GM10266 (cell line): ENCODE measurements around the gene PDK3.

Source experiments
- DNase-seq: peaks from one replicate; pipeline ENCODE4 v3.0.0; 2012; ENCODE audit errors: extremely low spot score
- CTCF ChIP-seq: IDR thresholded peaks from 2 replicates; pipeline ENCODE4 v1.5.1; 2012; ENCODE audit warnings: mild to moderate bottlenecking, low read depth; ENCODE audit not compliant: control insufficient read depth, insufficient read depth; ENCODE audit errors: missing control alignments

The PDK3 gene

GRCh38 chrX:24426921-24427746 lies 38.0 kb upstream of the PDK3 start:
- no peak for DNase-seq
- TF ChIP-seq CTCF = no peak

- no peak for DNase-seq
- no peak for TF ChIP-seq CTCF
Observed at GRCh38 chrX:24427747-24428019, 37.4 kb upstream of the PDK3 start.

- no peak for TF ChIP-seq CTCF
- DNase-seq = no peak
Observed at GRCh38 chrX:24428516-24428915, 36.6 kb upstream of the PDK3 start.

- DNase-seq = no peak
- no peak for TF ChIP-seq CTCF
Observed at GRCh38 chrX:24435060-24435459, 30.0 kb upstream of the PDK3 start.

GRCh38 chrX:24443918-24444317 lies 21.2 kb upstream of the PDK3 start:
- TF ChIP-seq CTCF = no peak
- no peak for DNase-seq

GRCh38 chrX:24444645-24445044 lies 20.4 kb upstream of the PDK3 start:
- DNase-seq = no peak
- no peak for TF ChIP-seq CTCF

GRCh38 chrX:24448762-24449250 lies 16.3 kb upstream of the PDK3 start:
- TF ChIP-seq CTCF = no peak
- no peak for DNase-seq
